HCT116 (cell line): Measurements from ENCODE around the gene LZTS3. TPM values are rescaled to one million over a fixed set of nuclear protein-coding genes. Genes with fewer than 3 reads are reported as not detected.

Experiments used
- ATAC-seq: fragments of 200-7000 bp; cut with Tn5 transposase; 2 replicates; pipeline ENCODE4 v1.9.1; 2020; ENCODE audit warnings: mild to moderate bottlenecking, moderate library complexity
- BruUV-seq: library from RNA; stranded (reverse); fragments of 400-500 nt; replicated peaks from 2 replicates; lab custom pipeline; 2021; lab: Mats Ljungman, UMichigan
- CTCF ChIA-PET: fragments of 300-600 bp; sonication (Branson Sonifier 250); formaldehyde crosslinking; loops from one replicate; lab custom pipeline; 2021; ENCODE audit warnings: antibody characterized with exemption; lab: Charles Lee
- POLR2A ChIA-PET: fragments of 300-600, 350-600 bp; sonication (Branson Sonifier 250); formaldehyde crosslinking; loops from one replicate; lab custom pipeline; 2021; ENCODE audit warnings: antibody characterized with exemption; lab: Charles Lee
- RAD21 ChIA-PET, 2 experiments: fragments of 300-600 bp; sonication (Branson Sonifier 250); formaldehyde crosslinking; loops; one replicate each; lab custom pipeline; 2023; ENCODE audit warnings: low total read pairs in 2 of 2; ENCODE audit not compliant: uncharacterized antibody in 2 of 2, unreplicated experiment in 2 of 2, low non-redundant PET in 1 of 2; lab: Charles Lee
- DNase-seq: peaks from one replicate; pipeline ENCODE4 v3.0.0-alpha.2; 2010; ENCODE audit warnings: low read depth, low spot score
- H2AFZ ChIP-seq: fragments of 200-600 bp; shearing (Covaris generic), sonication (generic); 2 replicates; pipeline ENCODE4 v1.6.1; 2017; ENCODE audit warnings: low read depth, mixed run types, mixed read lengths, antibody characterized with exemption, low read length; ENCODE audit not compliant: poor library complexity, severe bottlenecking
- H3K27ac ChIP-seq: 2 replicates; pipeline ENCODE4 v1.5.1; 2012; ENCODE audit warnings: low read depth, low read length
- H3K27me3 ChIP-seq: fragments of 200-600 bp; sonication (generic); 2 replicates; pipeline ENCODE4 v1.6.1; 2016; ENCODE audit warnings: mixed run types, low read length, mixed read lengths; ENCODE audit not compliant: insufficient read depth
- H3K36me3 ChIP-seq, 2 experiments: fragments of 200-500 bp in 1 of 2; fragments of 200-600 bp in 1 of 2; sonication (Bioruptor generic) in 1 of 2; sonication (generic) in 1 of 2; 2 replicates each; pipeline versions ENCODE4 v1.5.1 to v1.6.1; 2014 to 2016; ENCODE audit warnings: low read length in 2 of 2, inconsistent platforms in 1 of 2, mixed read lengths in 1 of 2, mixed run types in 1 of 2; ENCODE audit not compliant: insufficient read depth in 2 of 2, control insufficient read depth in 1 of 2
- H3K4me1 ChIP-seq, 2 experiments: fragments of 200-600 bp in 1 of 2; sonication (generic) in 1 of 2; 2 replicates each; pipeline versions ENCODE4 v1.5.1 to v1.6.1; 2012 to 2017; ENCODE audit warnings: low read length in 2 of 2, inconsistent platforms in 1 of 2, mild to moderate bottlenecking in 1 of 2, mixed read lengths in 1 of 2, mixed run types in 1 of 2, moderate library complexity in 1 of 2; ENCODE audit not compliant: insufficient read depth in 2 of 2, control insufficient read depth in 1 of 2
- H3K4me2 ChIP-seq: fragments of 200-600 bp; sonication (generic); 2 replicates; pipeline ENCODE4 v1.6.1; 2017; ENCODE audit warnings: mixed run types, low read length, mixed read lengths
- H3K4me3 ChIP-seq, 2 experiments: fragments of 200-600 bp in 1 of 2; sonication (generic) in 1 of 2; replicated peaks in 1 of 2; 2 replicates each; pipeline ENCODE4 v1.5.1; 2011 to 2016; ENCODE audit warnings: low read length in 2 of 2, control low read depth in 1 of 2, low read depth in 1 of 2, mild to moderate bottlenecking in 1 of 2, mixed read lengths in 1 of 2, mixed run types in 1 of 2
- H3K79me2 ChIP-seq: fragments of 200-600 bp; sonication (generic); 2 replicates; pipeline ENCODE4 v1.6.1; 2017; ENCODE audit warnings: mild to moderate bottlenecking, mixed run types, low read length, moderate library complexity, mixed read lengths; ENCODE audit not compliant: insufficient read depth
- H3K9ac ChIP-seq: fragments of 200-600 bp; sonication (generic); 2 replicates; pipeline ENCODE4 v1.6.1; 2016; ENCODE audit warnings: low read length, mixed read lengths
- H3K9me2 ChIP-seq: fragments of 200-600 bp; sonication (generic), shearing (Covaris generic); 2 replicates; pipeline ENCODE4 v1.6.1; 2017; ENCODE audit warnings: mixed run types, mild to moderate bottlenecking, moderate library complexity; ENCODE audit not compliant: insufficient read depth
- H3K9me3 ChIP-seq, 2 experiments: fragments of 200-500 bp in 1 of 2; fragments of 200-600 bp in 1 of 2; sonication (Bioruptor generic) in 1 of 2; sonication (generic) in 1 of 2; 2 replicates each; pipeline ENCODE4 v1.6.1; 2014 to 2017; ENCODE audit warnings: low read length in 2 of 2, mixed read lengths in 2 of 2, inconsistent platforms in 1 of 2, low read depth in 1 of 2, mild to moderate bottlenecking in 1 of 2, mixed run types in 1 of 2, moderate library complexity in 1 of 2; ENCODE audit not compliant: control insufficient read depth in 1 of 2, insufficient read depth in 1 of 2
- H4K20me1 ChIP-seq: fragments of 200-600 bp; sonication (generic), shearing (Covaris generic); 2 replicates; pipeline ENCODE4 v1.6.1; 2017; ENCODE audit warnings: mixed run types, mild to moderate bottlenecking, moderate library complexity; ENCODE audit not compliant: insufficient read depth
- CTCF ChIP-seq, 3 experiments: fragments of 200-600 bp in 1 of 3; sonication (generic) in 1 of 3; IDR thresholded peaks in 2 of 3; conservative IDR thresholded peaks in 1 of 3; 2 replicates each; pipeline ENCODE4 v1.5.1; 2012 to 2017; ENCODE audit warnings: low read depth in 2 of 3, low read length in 2 of 3, antibody characterized with exemption in 1 of 3, borderline replicate concordance in 1 of 3, control low read depth in 1 of 3, mild to moderate bottlenecking in 1 of 3, mixed read lengths in 1 of 3, mixed run types in 1 of 3, moderate library complexity in 1 of 3; ENCODE audit not compliant: insufficient read depth in 1 of 3
- ELF1 ChIP-seq: IDR thresholded peaks from 2 replicates; pipeline ENCODE4 v1.6.1; 2012; ENCODE audit warnings: low read depth, borderline replicate concordance
- EZH2 ChIP-seq: fragments of 200-600 bp; sonication (generic); IDR thresholded peaks from 2 replicates; pipeline ENCODE4 v1.6.1; 2017; ENCODE audit warnings: antibody characterized with exemption, mixed run types
- EZH2phosphoT487 ChIP-seq: fragments of 200-600 bp; IDR thresholded peaks from 2 replicates; pipeline ENCODE4 v1.6.1; 2018; ENCODE audit warnings: antibody characterized with exemption, borderline replicate concordance
- FOSL1 ChIP-seq: IDR thresholded peaks from 2 replicates; pipeline ENCODE4 v1.6.1; 2012; ENCODE audit warnings: low read depth
- POLR2A ChIP-seq: IDR thresholded peaks from 2 replicates; pipeline ENCODE4 v1.7.0; 2011; ENCODE audit warnings: borderline replicate concordance; ENCODE audit not compliant: insufficient read depth, insufficient read length; ENCODE audit errors: extremely low read depth
- POLR2AphosphoS5 ChIP-seq: IDR thresholded peaks from 2 replicates; pipeline ENCODE4 v1.6.1; 2011; ENCODE audit warnings: mild to moderate bottlenecking, low read depth, low read length, moderate library complexity
- RAD21 ChIP-seq: IDR thresholded peaks from 2 replicates; pipeline ENCODE4 v1.6.1; 2012; ENCODE audit warnings: low read depth, mild to moderate bottlenecking
- SP1 ChIP-seq: IDR thresholded peaks from 2 replicates; pipeline ENCODE4 v1.6.1; 2012; ENCODE audit warnings: low read depth
- ZFX ChIP-seq: fragments of 450-650 bp; IDR thresholded peaks from 2 replicates; pipeline ENCODE4 v1.6.1; 2017
- intact Hi-C: fragments of 100-400 bp; cut with micrococcal nuclease; formaldehyde crosslinking; loops from 2 replicates; pipeline ENCODE4 v1.10.0; 2022
- total RNA-seq: library from RNA; stranded (reverse); gene quantifications from one replicate; pipeline ENCODE4 v1.2.1, GENCODE V29; 2021; ENCODE audit not compliant: unreplicated experiment
- TF ChIP-seq, protein P1 (sequence below): IDR thresholded peaks from 2 replicates; pipeline ENCODE4 v1.6.1; 2012; ENCODE audit warnings: low read depth
- TF ChIP-seq, protein P2 (sequence below): IDR thresholded peaks from 2 replicates; pipeline ENCODE4 v1.6.1; 2012

Gene LZTS3
- total RNA-seq, 1 experiment from 2014 or later = 5.2 TPM

DNA sequence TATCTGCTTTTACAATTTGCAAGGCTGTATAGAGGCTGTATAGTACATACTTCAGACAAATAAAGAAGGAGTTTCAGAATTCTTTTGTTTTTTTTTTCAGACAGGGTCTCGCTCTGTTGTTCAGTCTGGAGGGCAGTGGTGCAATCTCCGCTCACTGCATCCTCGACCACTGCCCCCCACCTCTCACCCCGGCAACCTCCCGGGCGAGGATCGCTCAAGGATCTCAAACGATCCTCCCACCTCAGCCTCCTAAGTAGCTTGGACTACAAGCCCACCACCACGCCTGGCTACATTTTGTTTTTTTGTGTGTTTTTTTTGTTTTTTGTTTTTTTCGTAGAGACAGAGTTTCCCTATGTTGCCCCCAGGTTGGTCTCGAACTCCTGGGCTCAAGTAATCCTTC is 15.5 kb downstream of the LZTS3 start:
- peaks cover 10 to 39% of the 10 kb centered on the region in 2 experiments for H3K4me1 ChIP-seq
- no peak overlapping the region for H3K27ac ChIP-seq
- DNase-seq (no peak), ATAC-seq (no peak)
- H4K20me1 ChIP-seq = peaks cover 23% of the 10 kb centered on the region; the same call in 1 of the 2 replicates
- H3K79me2 ChIP-seq = peaks cover 68% of the 10 kb centered on the region
- H3K36me3 ChIP-seq = peaks cover 5 to 15% of the 10 kb centered on the region in 2 experiments; a peak in 2 of 4 replicates
- RAD21 ChIA-PET = no interaction called here
- peak overlapping the region; percentile 85 for H3K4me2 ChIP-seq
- BruUV-seq = no TSS peak
- intact Hi-C loops = no loop called here
- TF ChIP-seq, protein P1, sequence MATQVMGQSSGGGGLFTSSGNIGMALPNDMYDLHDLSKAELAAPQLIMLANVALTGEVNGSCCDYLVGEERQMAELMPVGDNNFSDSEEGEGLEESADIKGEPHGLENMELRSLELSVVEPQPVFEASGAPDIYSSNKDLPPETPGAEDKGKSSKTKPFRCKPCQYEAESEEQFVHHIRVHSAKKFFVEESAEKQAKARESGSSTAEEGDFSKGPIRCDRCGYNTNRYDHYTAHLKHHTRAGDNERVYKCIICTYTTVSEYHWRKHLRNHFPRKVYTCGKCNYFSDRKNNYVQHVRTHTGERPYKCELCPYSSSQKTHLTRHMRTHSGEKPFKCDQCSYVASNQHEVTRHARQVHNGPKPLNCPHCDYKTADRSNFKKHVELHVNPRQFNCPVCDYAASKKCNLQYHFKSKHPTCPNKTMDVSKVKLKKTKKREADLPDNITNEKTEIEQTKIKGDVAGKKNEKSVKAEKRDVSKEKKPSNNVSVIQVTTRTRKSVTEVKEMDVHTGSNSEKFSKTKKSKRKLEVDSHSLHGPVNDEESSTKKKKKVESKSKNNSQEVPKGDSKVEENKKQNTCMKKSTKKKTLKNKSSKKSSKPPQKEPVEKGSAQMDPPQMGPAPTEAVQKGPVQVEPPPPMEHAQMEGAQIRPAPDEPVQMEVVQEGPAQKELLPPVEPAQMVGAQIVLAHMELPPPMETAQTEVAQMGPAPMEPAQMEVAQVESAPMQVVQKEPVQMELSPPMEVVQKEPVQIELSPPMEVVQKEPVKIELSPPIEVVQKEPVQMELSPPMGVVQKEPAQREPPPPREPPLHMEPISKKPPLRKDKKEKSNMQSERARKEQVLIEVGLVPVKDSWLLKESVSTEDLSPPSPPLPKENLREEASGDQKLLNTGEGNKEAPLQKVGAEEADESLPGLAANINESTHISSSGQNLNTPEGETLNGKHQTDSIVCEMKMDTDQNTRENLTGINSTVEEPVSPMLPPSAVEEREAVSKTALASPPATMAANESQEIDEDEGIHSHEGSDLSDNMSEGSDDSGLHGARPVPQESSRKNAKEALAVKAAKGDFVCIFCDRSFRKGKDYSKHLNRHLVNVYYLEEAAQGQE = no peak
- TF ChIP-seq RAD21 (no peak), SP1 (no peak), CTCF (IDR thresholded peaks at IDR 0.05 in 2 of 3, conservative IDR thresholded peaks at IDR 0.05 in 1 of 3; ENCODE audit: borderline replicate concordance in 1 of 3, insufficient read depth in 1 of 3, low read depth in 2 of 3, low read length in 2 of 3) (no peak), ZFX (no peak), POLR2A (no peak), EZH2 (no peak), EZH2phosphoT487 (no peak), POLR2AphosphoS5 (no peak), ELF1 (no peak), FOSL1 (no peak)
- TF ChIP-seq, protein P2, sequence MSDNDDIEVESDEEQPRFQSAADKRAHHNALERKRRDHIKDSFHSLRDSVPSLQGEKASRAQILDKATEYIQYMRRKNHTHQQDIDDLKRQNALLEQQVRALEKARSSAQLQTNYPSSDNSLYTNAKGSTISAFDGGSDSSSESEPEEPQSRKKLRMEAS = no peak
- H3K9ac ChIP-seq = 0 out of 2 replicates have a peak overlapping the region, but pooled peaks have one; percentile 17
- H3K9me2 ChIP-seq = no peaks in the 10 kb centered on the region
- peak overlapping the region; percentile 89 to 98 for H3K4me3 ChIP-seq
- no peak overlapping the region for H2AFZ ChIP-seq
- CTCF ChIA-PET = no interaction called here
- no peaks in the 10 kb centered on the region for H3K9me3 ChIP-seq
- POLR2A ChIA-PET = no interaction called here
- H3K27me3 ChIP-seq = no peaks in the 10 kb centered on the region
